ENCODE measurements around the gene SORCS2.

DNA sequence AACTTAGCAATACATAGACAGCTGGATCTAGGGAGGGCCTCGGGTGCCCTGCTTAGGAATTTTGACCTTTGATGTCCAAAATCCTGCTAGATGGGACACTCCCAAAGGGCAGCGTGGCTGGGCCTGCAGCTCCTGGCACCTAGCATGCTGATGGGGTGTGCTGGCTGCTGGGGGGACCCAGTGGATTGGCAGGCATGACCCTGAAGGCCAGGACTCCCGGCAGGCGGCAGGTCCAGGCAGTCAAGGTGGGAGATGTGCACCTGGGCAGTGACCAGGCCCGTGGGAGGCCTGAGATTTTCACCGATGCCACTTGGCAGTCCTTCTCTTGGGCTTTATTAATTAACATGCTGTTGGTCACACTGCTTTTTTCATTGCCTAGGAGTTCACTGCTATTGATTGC is 158.1 kb downstream of the SORCS2 start:
- TF ChIP-seq CTCF (IDR thresholded peaks at IDR 0.05) = no peak
- no peak for TF ChIP-seq EZH2 (IDR thresholded peaks at IDR 0.05; ENCODE audit: borderline replicate concordance, insufficient read depth, low read depth, low read length, poor library complexity, severe bottlenecking)
